ENCODE data around the gene ADAMTS19.

The ADAMTS19 gene

GRCh38 chr5:129672006-129672405 lies 211.9 kb downstream of the ADAMTS19 start:
- DNase-seq (ENCODE audit: low read depth) = no peak

- no peak for DNase-seq (ENCODE audit: low read depth)
Observed at GRCh38 chr5:129679671-129680070, 219.6 kb downstream of the ADAMTS19 start.

DNA sequence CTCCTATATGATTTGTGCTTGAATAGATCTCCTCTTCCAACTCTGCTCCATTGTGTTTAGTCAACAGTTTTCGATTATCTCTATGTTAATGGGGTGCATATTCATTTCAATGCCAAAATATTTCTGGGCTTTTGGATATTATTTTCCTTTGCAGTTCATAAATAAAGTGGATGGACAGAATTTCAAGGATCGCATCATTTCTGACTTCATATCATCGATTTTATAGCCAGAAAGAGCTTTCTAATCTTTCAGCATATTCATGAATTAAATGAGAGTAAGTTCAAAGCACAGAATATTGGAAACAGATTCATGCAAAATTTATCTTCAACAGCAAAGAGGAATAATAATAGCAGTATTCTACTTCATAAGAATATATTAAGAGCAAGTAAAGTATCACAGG lies 227.8 kb downstream of the ADAMTS19 start:
- no peak for DNase-seq (ENCODE audit: low read depth)

DNA sequence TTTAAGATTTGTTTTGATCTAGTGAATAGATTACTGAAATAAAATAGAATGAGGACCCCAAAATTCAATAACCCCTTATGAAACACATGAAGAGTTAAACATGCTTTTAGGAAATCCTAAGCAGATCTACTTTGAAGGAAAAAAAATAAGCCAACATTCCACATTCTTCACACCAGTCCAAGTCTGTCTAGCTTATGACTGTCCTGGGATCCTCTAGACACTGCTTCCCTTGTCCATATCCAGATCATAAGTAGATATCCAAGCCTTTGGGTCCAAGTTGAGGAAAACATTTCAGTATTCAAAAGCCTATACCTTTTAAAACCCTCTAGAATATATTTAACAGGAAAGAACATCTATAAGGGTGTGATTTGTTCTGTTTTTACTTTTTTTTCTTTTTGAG lies 228.9 kb downstream of the ADAMTS19 start:
- DNase-seq (ENCODE audit: low read depth) = no peak

- no peak for DNase-seq (ENCODE audit: low read depth)
Observed at GRCh38 chr5:129691220-129691619, 231.1 kb downstream of the ADAMTS19 start.

DNA sequence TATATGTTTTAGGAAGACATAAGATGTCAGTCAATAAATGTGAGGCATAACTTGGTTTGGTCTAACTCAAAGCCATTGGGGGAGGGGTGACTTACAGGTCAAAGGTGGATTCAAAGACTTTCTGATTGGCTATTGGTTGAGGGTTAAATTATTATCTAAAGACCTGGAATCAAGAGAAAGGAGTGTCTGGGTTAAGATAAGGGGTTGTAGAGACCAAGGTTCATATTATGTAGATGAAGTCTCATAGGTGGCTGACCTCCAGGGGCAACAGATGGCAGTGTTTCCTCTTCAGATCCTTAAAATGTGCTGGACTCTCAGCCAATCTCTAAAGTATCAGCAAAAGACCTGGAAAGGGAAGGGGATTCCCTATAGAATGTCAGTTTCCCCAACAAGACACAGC lies 236.5 kb downstream of the ADAMTS19 start:
- DNase-seq (ENCODE audit: low read depth) = no peak

DNA sequence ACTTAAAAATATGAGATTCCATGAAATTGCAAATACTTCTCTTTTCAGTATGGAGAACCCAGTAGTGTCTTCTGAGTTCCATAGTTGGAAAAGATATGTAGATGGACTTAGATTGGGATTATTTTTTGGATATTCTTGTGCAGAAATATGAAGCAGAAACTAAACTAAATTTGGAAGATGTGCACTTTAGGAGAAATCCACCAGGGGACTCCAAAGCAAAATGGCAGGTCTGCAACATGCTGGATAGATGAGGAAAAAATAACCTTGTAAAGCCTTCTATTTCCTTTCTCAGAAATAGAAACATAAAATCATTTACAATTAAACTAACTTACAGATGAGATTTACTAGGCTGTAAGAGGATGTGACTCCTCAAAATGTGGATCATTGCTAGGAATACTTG lies 238.6 kb downstream of the ADAMTS19 start:
- DNase-seq (ENCODE audit: low read depth) = no peak

GRCh38 chr5:129716235-129716634 lies 256.1 kb downstream of the ADAMTS19 start:
- DNase-seq (ENCODE audit: low read depth) = no peak

- DNase-seq (ENCODE audit: low read depth) = no peak
Observed at GRCh38 chr5:129716651-129717050, 256.6 kb downstream of the ADAMTS19 start.

GRCh38 chr5:129717751-129718310 lies 257.7 kb downstream of the ADAMTS19 start:
- DNase-seq (ENCODE audit: low read depth) = no peak

DNA sequence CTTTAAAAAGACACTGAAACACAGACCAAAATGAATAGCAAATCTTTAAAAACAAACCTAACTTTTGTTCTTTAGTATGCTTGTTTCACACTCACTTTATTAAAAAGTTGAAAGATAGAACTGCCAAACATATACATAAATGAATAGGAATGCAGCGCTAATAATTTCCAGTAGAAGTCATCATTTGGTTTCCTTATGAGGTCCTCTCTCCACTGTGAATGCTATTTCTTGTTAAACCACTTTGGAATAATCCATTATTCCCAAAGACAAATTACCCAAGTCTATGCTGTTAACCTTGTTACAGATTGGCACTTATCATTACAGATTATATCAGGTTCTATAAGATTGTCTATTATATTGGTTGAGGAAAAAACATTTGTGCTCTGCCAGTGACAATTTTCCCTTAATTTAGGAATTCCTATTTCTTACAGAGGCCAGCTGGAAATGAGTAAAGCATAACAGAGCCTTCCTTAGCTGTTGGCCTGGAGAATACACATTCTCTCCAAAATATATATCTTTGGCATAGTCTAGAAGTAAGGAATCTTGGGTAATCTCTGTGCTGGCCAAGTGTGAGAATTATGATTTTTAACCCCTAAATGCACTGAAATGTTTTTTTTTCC lies 258.5 kb downstream of the ADAMTS19 start:
- DNase-seq (ENCODE audit: low read depth) = no peak

DNA sequence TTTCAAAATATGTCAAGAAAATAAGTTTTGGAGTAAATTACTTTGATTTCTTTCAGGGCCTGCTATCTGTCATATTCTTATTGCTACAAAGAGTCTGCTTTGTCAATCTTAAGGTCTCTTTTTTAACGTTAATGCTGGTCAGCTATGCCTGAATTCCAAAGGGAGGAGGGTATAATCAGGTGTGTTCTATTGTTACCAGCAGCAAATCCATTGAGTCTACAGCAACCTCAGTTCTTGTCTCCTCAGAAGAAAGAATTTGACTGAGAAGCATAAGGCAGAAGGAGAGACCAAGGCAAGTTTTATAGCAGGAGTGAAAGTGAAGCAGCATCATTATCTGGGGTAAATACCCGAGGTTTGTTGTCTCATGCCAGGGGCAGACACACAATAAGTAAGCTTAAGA lies 264.1 kb downstream of the ADAMTS19 start:
- DNase-seq (ENCODE audit: low read depth) = no peak

DNA sequence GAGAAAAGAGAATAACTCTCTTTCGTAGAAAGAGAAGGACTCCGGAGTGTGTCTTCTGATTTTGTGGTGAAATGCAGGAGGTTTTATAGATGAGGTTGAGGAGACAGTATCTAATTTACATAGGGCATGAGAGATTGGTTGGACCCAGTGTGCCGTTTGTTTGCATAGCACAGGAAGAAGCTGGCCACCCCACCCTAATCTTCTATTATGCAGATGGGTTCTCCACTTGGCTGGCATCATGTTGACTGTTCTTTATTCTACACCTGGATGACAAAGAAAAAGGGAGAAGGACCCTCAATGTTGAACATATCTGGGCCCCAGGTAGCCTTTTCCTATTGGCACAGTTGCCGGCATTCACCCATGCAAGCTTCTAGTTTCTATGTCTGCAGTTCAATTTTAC lies 264.5 kb downstream of the ADAMTS19 start:
- no peak for DNase-seq (ENCODE audit: low read depth)

GRCh38 chr5:129739773-129740172 lies 279.7 kb downstream of the ADAMTS19 start:
- no peak for DNase-seq (ENCODE audit: low read depth)

DNA sequence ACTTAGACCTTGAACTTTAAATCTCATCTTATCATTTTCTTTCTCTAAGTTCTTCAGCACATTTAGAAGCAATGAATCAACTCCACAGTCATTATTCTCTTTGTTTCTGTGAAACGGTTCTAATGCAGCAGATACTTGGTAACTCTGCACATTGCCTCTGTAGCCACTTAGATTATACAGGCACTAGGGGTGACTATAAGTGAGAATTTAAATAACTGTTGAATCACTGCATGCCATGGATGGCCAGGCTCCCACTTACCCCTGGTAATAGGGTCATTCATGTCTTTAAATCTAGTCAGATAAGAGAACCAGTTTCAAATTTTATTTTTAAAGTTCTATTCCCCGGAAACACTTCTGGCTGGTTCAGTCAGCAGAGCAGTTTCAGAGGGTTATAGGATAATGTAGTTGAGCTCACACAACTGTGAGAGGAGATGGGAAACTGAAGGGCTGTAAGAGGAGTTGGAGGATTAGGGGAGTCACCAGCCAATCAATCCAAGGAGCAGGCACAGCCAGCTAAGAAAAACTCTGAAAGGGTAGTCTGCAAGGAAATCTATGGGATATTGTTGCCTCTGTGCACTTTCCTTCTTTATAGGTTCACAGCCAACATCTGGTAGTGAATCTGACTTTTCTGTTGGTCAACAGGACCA lies 283.6 kb downstream of the ADAMTS19 start:
- no peak for DNase-seq (ENCODE audit: low read depth)

- no peak for DNase-seq (ENCODE audit: low read depth)
Observed at GRCh38 chr5:129745997-129746396, 285.9 kb downstream of the ADAMTS19 start.

DNA sequence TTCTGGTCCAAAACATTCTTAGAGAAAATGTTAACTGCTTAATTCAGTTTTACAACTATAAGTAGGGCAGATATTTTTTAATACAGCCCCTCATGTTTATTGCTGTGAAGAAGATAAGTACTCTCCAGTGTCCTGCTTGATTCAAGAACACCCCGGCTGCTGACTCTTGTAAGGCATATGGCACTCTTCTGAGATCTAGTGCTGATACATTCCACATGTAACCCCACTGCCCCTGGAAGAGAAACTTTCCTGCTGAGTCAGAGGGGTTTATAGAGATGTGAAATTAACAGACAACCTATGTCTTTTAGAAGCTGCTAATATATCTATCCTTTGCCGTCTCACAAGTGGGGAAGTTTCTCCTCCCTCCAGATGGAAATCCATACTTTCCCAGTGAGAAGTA lies 286.8 kb downstream of the ADAMTS19 start:
- no peak for DNase-seq (ENCODE audit: low read depth)

- no peak for DNase-seq (ENCODE audit: low read depth)
Observed at GRCh38 chr5:129747572-129748407, 287.7 kb downstream of the ADAMTS19 start, which contains the start of gene MINAR2. TSS of gene MINAR2 (plus strand) at chr5:129748094. CDS start at chr5:129748191, 97 bp downstream.

GRCh38 chr5:129748913-129749880 lies 289.1 kb downstream of the ADAMTS19 start:
- no peak for DNase-seq (ENCODE audit: low read depth)

GRCh38 chr5:129760636-129761325 lies 300.7 kb downstream of the ADAMTS19 start:
- no peak for DNase-seq (ENCODE audit: low read depth)

- DNase-seq (ENCODE audit: low read depth) = no peak
Observed at GRCh38 chr5:129763651-129764050, 303.6 kb downstream of the ADAMTS19 start.
